GM08714 (cell line): ENCODE measurements around the gene VARS2.
"Not testable (repeated sequence)": the region's sequence is repeated elsewhere in the genome, so short reads cannot be mapped to it uniquely, and the experiment has no call there.

Experiments
- H3K4me3 ChIP-seq: fragments of 200-500 bp; sonication (Bioruptor generic); 2 replicates; pipeline ENCODE4 v1.5.1; 2014; ENCODE audit warnings: mild to moderate bottlenecking, low read length, inconsistent platforms
- ZNF274 ChIP-seq: IDR thresholded peaks from 2 replicates; pipeline ENCODE4 v1.6.1; 2012; ENCODE audit warnings: mild to moderate bottlenecking, low read depth, low read length

The VARS2 gene

GRCh38 chr6:30889496-30889885, 24.5 kb upstream of the VARS2 start:
- no peak overlapping the region for H3K4me3 ChIP-seq
- TF ChIP-seq ZNF274: no peak

GRCh38 chr6:30889921-30890645, 24.0 kb upstream of the VARS2 start:
- no peak overlapping the region for H3K4me3 ChIP-seq
- no peak for TF ChIP-seq ZNF274

GRCh38 chr6:30890646-30891449, 23.2 kb upstream of the VARS2 start:
- H3K4me3 ChIP-seq: no peak overlapping the region
- no peak for TF ChIP-seq ZNF274

- H3K4me3 ChIP-seq: no peak overlapping the region
- TF ChIP-seq ZNF274: no peak
Measured at GRCh38 chr6:30891450-30891723, 22.7 kb upstream of the VARS2 start.

GRCh38 chr6:30891816-30892538, 22.1 kb upstream of the VARS2 start:
- H3K4me3 ChIP-seq: no peak overlapping the region
- TF ChIP-seq ZNF274: no peak

- TF ChIP-seq ZNF274: no peak
- no peak overlapping the region for H3K4me3 ChIP-seq
Measured at GRCh38 chr6:30893001-30893591, 20.9 kb upstream of the VARS2 start.

GRCh38 chr6:30893666-30894065, 20.4 kb upstream of the VARS2 start:
- TF ChIP-seq ZNF274: no peak
- H3K4me3 ChIP-seq: no peak overlapping the region

GRCh38 chr6:30894381-30894780, 19.7 kb upstream of the VARS2 start:
- no peak overlapping the region for H3K4me3 ChIP-seq
- TF ChIP-seq ZNF274: no peak

GRCh38 chr6:30894935-30895334, 19.1 kb upstream of the VARS2 start:
- no peak overlapping the region for H3K4me3 ChIP-seq
- TF ChIP-seq ZNF274: no peak

- H3K4me3 ChIP-seq: no peak overlapping the region
- TF ChIP-seq ZNF274: no peak
Measured at GRCh38 chr6:30895343-30895742, 18.7 kb upstream of the VARS2 start.

GRCh38 chr6:30896541-30896940, 17.5 kb upstream of the VARS2 start:
- TF ChIP-seq ZNF274: no peak
- no peak overlapping the region for H3K4me3 ChIP-seq

- H3K4me3 ChIP-seq: no peak overlapping the region
Measured at GRCh38 chr6:30897882-30898281, 16.2 kb upstream of the VARS2 start.

GRCh38 chr6:30898750-30899360, 15.2 kb upstream of the VARS2 start:
- no peak for TF ChIP-seq ZNF274
- no peak overlapping the region for H3K4me3 ChIP-seq

More at GRCh38 chr6:30897882-30898281, 16.2 kb upstream of the VARS2 start:
- TF ChIP-seq ZNF274: no peak

GRCh38 chr6:30900863-30901417, 13.1 kb upstream of the VARS2 start:
- H3K4me3 ChIP-seq: no peak overlapping the region
- TF ChIP-seq ZNF274: no peak

GRCh38 chr6:30901436-30901835, 12.6 kb upstream of the VARS2 start:
- TF ChIP-seq ZNF274: no peak
- H3K4me3 ChIP-seq: no peak overlapping the region

- not testable (repeated sequence) for H3K4me3 ChIP-seq
Measured at GRCh38 chr6:30902196-30902595, 11.8 kb upstream of the VARS2 start.
